Large intestine (tissue), 3 donors: Measurements from ENCODE around the gene TMEM140. TPM values are rescaled to one million over a fixed set of nuclear protein-coding genes. Genes with fewer than 3 reads are reported as not detected.

Source experiments
- DNase-seq, 2 donors: peaks; one replicate each; pipeline versions ENCODE4 v3.0.0 to v3.0.0-alpha.2; 2013
- H3K27ac ChIP-seq: one replicate; pipeline ENCODE4 v1.5.1; 2013; ENCODE audit warnings: low read length
- H3K27me3 ChIP-seq: 2 replicates; pipeline ENCODE4 v1.6.1; 2013; ENCODE audit warnings: low read length; ENCODE audit not compliant: control insufficient read depth, insufficient read depth
- H3K36me3 ChIP-seq: 2 replicates; pipeline ENCODE4 v1.6.1; 2013; ENCODE audit warnings: low read length; ENCODE audit not compliant: control insufficient read depth, insufficient read depth
- H3K4me1 ChIP-seq: one replicate; pipeline ENCODE4 v1.6.1; 2013; ENCODE audit warnings: low read length; ENCODE audit not compliant: control insufficient read depth, insufficient read depth
- H3K4me3 ChIP-seq: one replicate; pipeline ENCODE4 v1.5.1; 2013; ENCODE audit warnings: low read length
- H3K9me3 ChIP-seq: one replicate; pipeline ENCODE4 v1.6.1; 2013; ENCODE audit warnings: mild to moderate bottlenecking, low read depth, low read length, moderate library complexity; ENCODE audit not compliant: control insufficient read depth
- WGBS: methylation state at CpG from one replicate; pipeline ENCODE4 v1.1.5; 2013; ENCODE audit warnings: low lambda C conversion rate; ENCODE audit not compliant: insufficient coverage; 5-methylcytosine and 5-hydroxymethylcytosine counted together
- polyA plus RNA-seq: library from polyadenylated mRNA; unstranded; fragments of 120-200 nt; gene quantifications from one replicate; pipeline ENCODE4 v1.2.1, GENCODE V29; 2013

The TMEM140 gene
- polyA plus RNA-seq, 1 donor = 20.6 TPM

DNA sequence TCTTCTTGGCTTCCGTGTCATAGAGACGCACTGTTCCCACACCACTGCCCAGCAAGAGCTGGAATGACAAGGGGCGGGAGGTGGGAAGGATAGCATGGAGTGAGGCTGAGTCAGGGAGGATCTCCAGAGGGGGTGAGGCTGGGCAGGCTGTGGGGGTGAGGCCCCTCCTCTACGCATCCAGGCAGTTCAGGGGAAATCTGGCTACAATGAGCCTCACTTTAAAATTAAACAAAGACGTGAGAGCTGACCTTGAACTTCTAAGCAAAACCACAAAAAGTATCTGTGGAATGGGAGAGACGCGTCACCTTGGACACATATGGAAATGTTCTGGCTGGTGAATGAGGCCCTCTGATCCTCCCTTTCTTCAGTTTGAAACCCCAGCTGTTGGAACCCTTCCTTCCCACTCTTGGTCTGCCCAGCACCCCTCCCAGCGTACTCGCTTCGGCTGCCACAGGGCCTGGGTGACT, 45.8 kb downstream of the TMEM140 start:
- Histone ChIP-seq H3K4me1 (no peaks in the 10 kb centered on the region), H3K27ac (no peak overlapping the region), H3K4me3 (no peak overlapping the region), H3K27me3 (no peaks in the 10 kb centered on the region), H3K9me3 (no peaks in the 10 kb centered on the region), H3K36me3 (peaks cover 30% of the 10 kb centered on the region)
- no peak for DNase-seq
- WGBS = 73% methylated on average over 3 of the region's 10 CpGs

DNA sequence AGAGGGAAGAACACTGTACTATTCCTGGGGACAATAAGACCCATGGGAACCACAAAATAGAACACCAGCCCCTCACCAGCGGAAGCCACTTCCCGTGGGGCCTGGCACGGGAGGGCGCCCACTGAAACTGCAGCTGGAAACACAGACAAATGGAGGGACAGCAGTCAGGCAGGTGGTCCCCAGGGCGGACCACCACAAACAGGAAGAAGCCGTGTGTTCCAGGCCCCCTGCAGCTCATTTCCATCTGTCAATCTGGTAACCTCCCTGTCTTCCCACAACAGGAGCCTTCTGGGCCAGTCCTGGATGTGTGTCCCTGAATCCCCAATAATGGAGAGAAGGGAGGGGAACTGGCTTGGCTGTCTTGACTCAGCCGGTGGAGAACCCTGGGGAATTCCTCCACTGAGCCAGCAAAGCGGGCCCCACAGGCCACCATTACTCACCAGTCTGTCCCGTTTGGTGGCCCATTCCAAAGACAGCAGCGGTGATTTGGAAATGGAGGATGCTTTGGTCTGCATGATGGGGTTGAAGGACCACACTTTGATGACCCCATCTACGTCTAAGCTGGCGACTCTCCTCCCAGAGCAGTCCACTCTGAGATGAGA, 46.7 kb downstream of the TMEM140 start:
- DNase-seq = no peak

DNA sequence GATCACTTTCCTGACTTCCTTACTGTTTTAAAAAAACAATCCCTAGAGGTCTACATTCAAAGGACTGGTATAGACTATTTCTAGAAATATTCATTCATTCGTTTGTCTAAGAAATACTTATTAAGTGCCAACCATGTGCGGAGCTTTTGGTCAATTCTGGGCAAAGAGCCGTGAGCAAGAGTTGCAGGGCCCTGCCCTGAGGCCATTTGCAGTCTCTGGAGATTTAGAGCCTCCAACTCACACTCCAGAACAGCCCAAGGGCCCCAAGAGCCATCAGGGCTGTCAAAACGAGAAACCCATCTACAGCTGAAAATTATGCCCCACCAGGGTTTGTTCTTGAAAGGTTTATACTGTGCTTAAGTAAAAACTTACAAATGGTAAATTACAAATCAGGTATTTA, 47.3 kb downstream of the TMEM140 start:
- H3K4me1 ChIP-seq = no peaks in the 10 kb centered on the region
- no peak overlapping the region for H3K27ac ChIP-seq
- H3K36me3 ChIP-seq = peaks cover 27% of the 10 kb centered on the region
- H3K4me3 ChIP-seq = no peak overlapping the region
- no CpG with 5 or more reads among the region's 4 CpGs for WGBS
- H3K9me3 ChIP-seq = no peaks in the 10 kb centered on the region
- no peak for DNase-seq
- H3K27me3 ChIP-seq = no peaks in the 10 kb centered on the region

More for the DNA sequence above, 46.7 kb downstream of the TMEM140 start:
- Histone ChIP-seq H3K27ac (no peak overlapping the region), H3K4me1 (no peaks in the 10 kb centered on the region), H3K36me3 (peaks cover 27% of the 10 kb centered on the region), H3K27me3 (no peaks in the 10 kb centered on the region), H3K4me3 (no peak overlapping the region), H3K9me3 (no peaks in the 10 kb centered on the region)
- no CpG with 5 or more reads among the region's 12 CpGs for WGBS

DNA sequence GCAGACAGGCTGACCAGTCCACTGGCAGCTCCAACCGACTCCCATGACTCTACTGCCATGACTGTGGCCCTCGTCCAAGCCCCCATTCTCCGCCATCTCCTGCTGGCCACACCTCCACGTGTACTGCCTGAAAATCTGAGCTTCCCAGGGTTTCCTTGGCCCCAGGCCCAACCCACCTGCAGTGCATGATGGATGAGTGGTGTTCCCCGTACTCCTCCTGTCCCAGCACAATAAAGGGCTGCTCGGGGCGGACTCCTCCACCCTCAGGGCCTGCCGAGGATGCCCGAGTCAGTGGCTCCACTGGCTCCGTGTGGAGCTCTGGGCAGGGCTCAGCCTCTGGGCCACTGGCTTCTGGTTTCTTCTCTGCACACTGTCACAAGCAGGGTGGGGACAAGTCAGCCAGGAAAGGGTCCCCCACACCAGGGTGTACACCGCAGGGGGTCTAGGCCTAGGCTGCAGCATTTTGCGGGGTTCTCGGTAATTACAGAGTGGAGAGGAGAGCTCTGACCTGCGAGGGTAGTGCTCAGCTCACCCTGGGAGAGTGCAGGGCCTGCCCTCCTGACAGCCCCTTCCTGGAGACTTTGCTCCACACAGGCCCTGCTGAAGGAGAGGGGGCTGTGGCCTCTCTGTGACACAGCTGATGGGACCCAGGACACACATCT, 48.2 kb downstream of the TMEM140 start:
- no peak overlapping the region for H3K4me3 ChIP-seq
- H3K9me3 ChIP-seq = no peaks in the 10 kb centered on the region
- WGBS = no CpG with 5 or more reads among the region's 14 CpGs
- H3K36me3 ChIP-seq = peaks cover 30% of the 10 kb centered on the region
- H3K4me1 ChIP-seq = no peaks in the 10 kb centered on the region
- no peak overlapping the region for H3K27ac ChIP-seq
- H3K27me3 ChIP-seq = no peaks in the 10 kb centered on the region
- DNase-seq = no peak

DNA sequence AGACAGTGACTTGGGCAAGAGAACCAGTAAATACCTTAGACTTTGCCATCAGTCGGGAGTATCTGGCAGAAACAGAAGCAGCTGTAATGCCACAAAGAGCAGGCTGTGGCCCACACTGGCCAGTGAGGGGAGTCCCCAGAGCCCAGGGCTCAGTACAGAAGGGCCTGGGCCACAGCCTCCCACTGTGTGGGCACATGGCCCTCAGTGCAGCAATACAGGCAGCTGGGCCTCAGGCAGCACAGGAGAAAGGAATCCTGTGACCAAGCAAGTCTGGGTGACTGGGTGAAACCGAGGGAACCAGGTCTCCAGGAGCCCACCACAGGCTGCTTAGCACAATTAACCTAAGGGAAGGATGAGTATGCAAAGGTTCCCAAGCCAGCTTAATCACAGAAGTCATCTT, 49.5 kb downstream of the TMEM140 start:
- H3K27ac ChIP-seq = no peak overlapping the region
- H3K4me3 ChIP-seq = no peak overlapping the region
- H3K4me1 ChIP-seq = no peaks in the 10 kb centered on the region
- H3K27me3 ChIP-seq = no peaks in the 10 kb centered on the region
- peaks cover 29% of the 10 kb centered on the region for H3K36me3 ChIP-seq
- H3K9me3 ChIP-seq = no peaks in the 10 kb centered on the region
- no peak for DNase-seq
- no CpG with 5 or more reads among the region's 2 CpGs for WGBS

DNA sequence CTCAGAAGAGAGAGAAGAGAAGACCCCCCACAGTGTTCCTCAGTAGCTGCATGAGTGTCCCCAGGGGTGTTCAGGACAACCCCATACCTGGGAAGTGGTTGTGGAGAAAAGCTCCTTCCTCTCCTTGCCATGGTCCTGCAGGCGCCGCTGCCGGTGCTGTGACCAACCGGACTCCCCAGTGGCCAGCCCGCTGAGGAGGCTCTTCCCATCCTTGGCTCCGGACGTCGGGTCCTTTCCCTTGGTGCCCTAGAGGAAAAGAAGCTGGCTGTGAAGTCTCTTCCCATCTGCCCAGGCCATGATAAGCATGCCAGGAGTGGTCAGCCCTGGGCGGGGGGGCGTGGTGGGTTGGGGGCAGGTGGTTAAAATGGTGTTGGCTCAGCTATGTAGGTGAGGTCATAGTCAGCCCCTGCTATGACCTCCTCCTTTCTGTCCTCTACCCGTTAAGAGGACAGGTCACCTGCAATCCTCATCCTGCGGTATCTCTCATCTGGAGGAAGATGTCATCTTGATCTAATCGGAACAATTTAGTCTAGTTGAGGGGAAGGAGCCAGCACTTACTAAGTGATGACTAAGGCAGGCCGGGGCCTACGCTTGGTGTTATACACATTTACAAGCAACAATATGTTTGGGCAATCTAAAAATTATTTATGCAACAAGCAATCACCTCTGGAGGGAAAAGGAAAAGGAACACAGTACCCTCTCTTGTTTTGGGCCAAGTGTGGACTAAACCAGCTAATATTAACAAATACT, 50.2 kb downstream of the TMEM140 start:
- H3K27me3 ChIP-seq = no peaks in the 10 kb centered on the region
- H3K36me3 ChIP-seq = peaks cover 25% of the 10 kb centered on the region
- no CpG with 5 or more reads among the region's 15 CpGs for WGBS
- no peak overlapping the region for H3K27ac ChIP-seq
- no peaks in the 10 kb centered on the region for H3K4me1 ChIP-seq
- H3K4me3 ChIP-seq = no peak overlapping the region
- no peaks in the 10 kb centered on the region for H3K9me3 ChIP-seq
- DNase-seq = no peak

DNA sequence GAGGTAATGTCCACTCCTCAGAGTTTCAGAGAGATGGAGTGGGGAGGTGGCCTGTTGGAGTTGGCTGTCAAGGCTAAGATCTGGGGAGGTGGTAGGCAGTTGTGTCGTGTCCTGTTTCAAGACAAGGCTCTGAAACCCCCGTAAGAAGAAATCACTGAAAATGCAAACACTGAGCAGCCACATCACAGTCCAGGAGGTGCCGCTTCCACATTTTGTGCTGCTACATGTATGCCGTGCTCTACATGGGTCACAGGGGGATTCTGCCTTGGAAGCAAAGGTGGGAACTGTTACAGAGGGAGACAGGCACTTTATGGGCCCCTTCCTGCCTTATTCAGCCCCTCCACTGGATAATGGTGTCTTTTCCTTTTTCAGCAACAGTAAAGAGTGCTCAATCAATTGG, 51.6 kb downstream of the TMEM140 start:
- WGBS = no CpG with 5 or more reads among the region's 4 CpGs
- H3K9me3 ChIP-seq = no peaks in the 10 kb centered on the region
- H3K27me3 ChIP-seq = no peaks in the 10 kb centered on the region
- H3K27ac ChIP-seq = no peak overlapping the region
- peaks cover 27% of the 10 kb centered on the region for H3K36me3 ChIP-seq
- no peaks in the 10 kb centered on the region for H3K4me1 ChIP-seq
- DNase-seq = no peak
- H3K4me3 ChIP-seq = no peak overlapping the region

DNA sequence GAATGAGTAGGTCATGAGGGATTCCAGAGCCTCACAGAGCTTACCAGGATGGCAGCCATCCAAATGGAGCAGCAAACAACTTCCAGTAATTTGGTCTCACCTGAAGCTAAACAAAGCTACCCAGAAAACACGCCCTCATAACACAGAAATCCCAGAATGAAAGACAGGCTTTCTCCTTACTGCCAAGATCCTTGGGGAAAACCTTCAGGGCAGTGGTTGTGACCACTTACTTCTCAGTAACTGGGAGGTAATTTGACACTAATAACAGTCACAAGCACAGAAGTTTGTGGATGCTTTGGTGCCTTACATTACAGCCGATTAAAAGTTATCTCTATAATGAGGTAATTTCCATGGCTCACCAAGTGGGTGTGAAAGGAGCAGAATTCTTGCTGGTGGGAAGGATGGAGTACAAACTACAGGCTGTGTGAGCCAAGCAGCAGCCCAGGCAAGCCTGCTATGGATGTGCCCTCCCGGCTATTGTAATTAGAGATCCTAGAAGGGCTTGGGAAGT, 53.0 kb downstream of the TMEM140 start:
- Histone ChIP-seq H3K27me3 (no peaks in the 10 kb centered on the region), H3K9me3 (no peaks in the 10 kb centered on the region), H3K36me3 (peaks cover 24% of the 10 kb centered on the region), H3K4me3 (no peak overlapping the region), H3K27ac (no peak overlapping the region), H3K4me1 (no peaks in the 10 kb centered on the region)
- WGBS = no CpG with 5 or more reads among the region's 3 CpGs
- no peak for DNase-seq

DNA sequence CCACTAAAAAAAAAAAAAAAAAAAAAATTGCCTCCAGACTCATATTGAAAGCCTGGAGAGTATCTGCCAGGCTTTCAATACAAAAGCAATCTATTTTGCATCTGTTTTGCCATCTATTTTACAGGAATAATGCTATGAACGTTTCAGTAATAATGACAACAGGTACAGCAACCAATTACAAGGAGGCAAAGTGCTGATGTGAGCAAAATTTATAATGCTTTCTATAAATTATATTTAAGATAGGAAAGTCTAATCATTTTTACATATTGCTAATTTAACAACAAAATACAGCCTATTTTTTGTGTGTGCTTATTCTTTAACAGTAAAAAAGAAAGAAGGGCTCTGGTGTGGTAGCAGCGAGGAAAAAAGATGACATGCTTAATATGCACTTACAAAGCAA, 53.5 kb downstream of the TMEM140 start:
- DNase-seq = no peak
- H3K27me3 ChIP-seq = no peaks in the 10 kb centered on the region
- no peak overlapping the region for H3K4me3 ChIP-seq
- no peak overlapping the region for H3K27ac ChIP-seq
- H3K4me1 ChIP-seq = no peaks in the 10 kb centered on the region
- WGBS = no CpG with 5 or more reads among the region's 2 CpGs
- H3K9me3 ChIP-seq = no peaks in the 10 kb centered on the region
- H3K36me3 ChIP-seq = peaks cover 19% of the 10 kb centered on the region

DNA sequence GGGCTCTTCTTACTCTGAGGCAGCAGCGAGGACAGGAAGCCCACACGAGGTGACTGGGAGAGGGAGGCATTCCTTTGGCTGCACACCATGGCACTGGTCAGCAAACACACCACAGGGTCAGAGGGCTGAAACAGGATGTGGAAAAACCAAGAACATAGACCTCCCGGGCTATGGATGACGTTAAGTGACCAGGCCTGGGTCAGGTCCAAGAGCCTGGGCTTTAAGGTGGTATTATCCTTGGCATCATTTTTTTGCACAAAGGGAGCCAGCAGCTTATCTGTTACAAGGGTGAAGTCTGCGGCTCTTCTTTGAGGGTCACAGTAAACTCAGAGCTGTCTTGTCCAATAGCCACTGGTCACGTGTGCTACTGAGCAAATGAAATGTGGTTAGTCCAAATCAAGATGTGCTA, 56.5 kb downstream of the TMEM140 start:
- H3K36me3 ChIP-seq = peaks cover 12% of the 10 kb centered on the region
- no peaks in the 10 kb centered on the region for H3K27me3 ChIP-seq
- H3K27ac ChIP-seq = no peak overlapping the region
- H3K9me3 ChIP-seq = no peaks in the 10 kb centered on the region
- DNase-seq = no peak
- H3K4me1 ChIP-seq = no peaks in the 10 kb centered on the region
- no peak overlapping the region for H3K4me3 ChIP-seq
- no CpG with 5 or more reads among the region's 6 CpGs for WGBS
